HG02678 (cell line): ENCODE results near the gene MRTFA.
"Not testable (repeated sequence)": the region's sequence is repeated elsewhere in the genome, so short reads cannot be mapped to it uniquely, and the experiment has no call there.

ENCODE experiments used
- ATAC-seq: cut with Tn5 transposase; IDR thresholded peaks from one replicate; pipeline ENCODE4 v1.9.1; 2021; ENCODE audit warnings: mild to moderate bottlenecking, moderate library complexity; ENCODE audit not compliant: unreplicated experiment

MRTFA gene

DNA sequence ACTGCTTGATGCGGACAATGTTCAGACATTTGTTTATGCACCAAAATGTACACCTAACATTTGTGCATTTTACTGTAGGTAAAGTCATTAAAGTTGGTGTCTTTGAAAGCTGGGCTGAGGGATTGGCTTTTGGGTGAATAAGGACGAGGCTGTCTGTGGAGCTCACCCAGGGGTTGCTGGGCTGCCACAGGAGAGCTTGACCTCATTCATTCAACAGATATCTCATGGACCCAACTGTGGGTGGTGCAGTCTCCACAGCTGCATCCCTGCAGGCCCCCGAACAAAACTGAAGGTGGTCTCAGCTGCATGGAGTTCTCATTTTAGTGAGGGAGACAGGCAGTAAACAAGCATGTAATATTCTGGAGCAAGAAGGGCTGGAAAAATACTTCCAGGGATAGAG lies 233.4 kb downstream of the MRTFA start:
- ATAC-seq, result no peak

DNA sequence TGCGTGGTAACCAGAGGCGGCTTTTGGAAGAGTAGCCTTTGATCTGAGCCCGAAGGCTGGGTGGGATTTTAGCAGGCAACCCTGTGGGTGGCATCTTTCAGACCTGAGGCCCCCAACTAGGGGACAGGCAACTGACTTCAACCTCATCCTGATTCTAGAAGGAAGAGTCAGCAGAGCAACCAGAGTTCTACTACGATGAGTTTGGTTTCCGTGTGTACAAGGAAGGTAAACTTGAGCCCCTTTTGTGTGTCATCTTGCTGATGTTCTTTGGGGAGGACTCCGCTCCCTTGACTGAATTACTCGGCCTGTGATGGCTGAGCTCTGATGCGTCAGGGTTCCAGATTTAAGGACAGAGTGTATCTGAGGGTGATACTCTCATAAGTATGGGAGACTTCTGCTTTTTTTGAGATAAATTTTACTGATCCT lies 234.5 kb downstream of the MRTFA start:
- ATAC-seq, result no peak

DNA sequence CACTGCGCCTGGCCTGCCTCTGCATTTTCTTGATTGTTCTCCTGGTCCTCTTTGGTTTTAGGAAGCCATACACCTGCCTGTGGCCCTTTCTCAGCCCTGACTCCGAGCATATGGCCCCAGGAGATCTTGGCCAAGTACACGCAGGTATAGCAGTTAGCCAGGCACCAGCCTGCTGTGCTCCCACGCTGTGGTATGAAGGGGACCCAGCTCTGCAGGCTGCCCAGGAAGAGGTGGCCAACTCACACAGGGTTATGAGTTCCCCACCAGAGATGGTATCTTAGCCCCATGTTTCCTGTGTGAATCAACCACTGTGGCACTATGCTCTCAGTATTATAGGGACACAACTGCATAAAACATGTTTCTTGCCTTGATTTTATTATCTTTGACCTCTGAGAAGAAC lies 235.0 kb downstream of the MRTFA start:
- ATAC-seq, result no peak

DNA sequence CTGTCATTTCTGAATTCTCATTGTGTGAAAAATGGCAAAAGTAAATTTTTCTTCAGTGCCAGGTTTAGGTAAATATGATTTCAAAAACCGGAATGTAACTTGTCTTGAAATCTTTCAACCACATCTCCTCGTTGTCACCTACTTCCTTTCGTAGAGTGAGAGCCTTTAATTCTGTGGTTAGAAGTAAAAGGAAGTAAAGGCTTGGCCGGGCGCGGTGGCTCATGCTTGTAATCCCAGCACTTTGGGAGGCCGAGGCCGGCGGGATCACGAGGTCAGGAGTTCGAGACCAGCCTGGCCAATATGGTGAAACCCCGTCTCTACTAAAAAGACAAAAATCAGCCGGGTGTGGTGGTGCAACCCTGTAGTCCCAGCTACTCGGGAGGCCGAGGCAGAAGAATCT lies 236.4 kb downstream of the MRTFA start:
- no peak for ATAC-seq

DNA sequence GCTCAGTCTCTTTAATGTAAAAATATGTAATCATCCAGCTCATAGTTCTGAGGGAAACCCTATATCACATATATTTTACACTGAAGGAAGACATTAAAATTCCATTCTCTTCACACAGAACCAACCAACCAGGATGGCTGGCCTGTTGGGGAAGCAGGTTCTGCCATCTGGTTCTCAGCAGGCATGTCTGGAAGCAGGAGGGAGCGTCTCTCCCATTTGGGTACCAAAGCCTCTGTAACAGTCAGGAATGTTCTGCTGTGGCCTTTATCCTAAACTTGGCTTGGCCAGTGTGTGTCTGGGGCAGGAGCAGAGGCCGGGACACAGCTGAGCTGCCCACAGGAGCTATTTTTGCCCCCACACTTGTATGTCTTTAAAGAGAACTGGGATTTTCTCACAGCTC lies 236.9 kb downstream of the MRTFA start:
- no peak for ATAC-seq

DNA sequence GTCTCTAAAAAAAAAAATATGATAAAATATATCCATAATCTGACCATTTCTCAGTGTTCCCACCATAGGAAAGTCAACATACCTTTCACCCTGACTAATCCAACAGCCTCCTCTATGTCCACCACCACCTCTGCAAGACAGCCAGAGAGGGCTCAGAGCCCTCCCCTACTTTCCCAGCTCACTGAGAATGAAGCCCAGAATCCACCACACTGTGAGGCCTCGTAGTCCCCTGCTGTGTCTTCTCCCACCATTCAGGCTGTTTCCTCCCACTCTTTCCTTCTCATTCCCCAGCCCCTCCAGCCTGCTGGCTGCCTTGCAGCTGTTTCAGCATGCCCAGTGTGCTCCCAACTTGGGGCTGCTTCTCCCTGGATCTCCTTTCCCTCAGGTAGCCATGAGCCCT lies 239.1 kb downstream of the MRTFA start:
- no peak for ATAC-seq

DNA sequence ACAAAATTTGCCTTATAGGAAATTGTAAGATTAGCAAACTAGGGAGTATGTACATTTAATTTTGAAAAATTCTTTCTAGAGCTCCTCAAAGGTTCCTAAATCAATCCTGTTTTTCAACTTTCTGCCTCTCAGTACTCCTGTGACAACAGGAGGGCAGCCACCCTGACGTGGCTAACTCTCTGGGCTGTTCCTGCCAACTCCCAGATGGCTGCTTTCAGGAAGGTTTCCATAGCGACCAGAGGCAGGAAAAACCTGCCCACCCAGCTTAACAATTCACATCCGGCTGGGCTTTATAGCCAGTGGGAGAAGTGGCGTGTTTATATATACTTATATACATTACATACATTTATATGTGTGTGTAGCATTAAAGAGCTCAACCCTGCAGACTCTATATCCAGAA lies 239.6 kb downstream of the MRTFA start:
- ATAC-seq, result no peak

DNA sequence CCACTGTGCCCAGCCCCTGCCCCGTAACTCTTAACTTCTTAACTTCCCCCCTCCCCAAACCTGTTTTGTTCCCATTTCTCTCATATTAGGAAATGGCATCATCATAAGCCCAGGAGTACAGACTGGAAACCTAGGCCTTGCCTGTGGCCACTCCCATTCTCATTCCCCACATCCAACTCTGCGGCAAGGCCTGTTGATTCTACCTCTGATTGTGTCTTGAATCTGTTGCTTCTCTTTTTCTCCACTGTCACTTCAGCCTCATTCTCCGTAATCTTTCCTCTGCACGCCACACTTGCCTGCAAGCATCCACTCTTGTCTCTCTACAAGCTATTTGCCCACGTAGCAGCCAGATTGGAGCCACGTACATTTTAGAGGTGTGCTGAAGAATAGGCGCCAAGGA lies 240.9 kb downstream of the MRTFA start:
- no peak for ATAC-seq

DNA sequence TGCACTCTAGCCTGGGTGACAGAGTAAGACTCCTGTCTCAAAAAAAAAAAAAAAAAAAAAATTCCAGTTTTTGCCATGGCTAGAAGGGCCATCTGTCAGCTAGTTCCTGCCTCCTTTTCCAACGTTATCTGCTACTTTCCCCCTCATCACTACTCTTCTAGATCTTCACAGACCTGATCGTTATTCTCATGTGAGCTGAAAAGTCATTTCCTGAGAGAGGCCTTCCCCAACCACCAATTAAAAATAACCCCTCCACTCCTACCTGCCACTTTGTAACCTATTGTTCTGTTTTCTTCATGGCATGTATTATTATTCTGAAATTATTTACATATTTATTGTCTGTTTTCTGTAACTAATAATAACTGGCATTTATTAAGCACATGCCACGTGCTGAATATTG lies 241.9 kb downstream of the MRTFA start:
- no peak for ATAC-seq

DNA sequence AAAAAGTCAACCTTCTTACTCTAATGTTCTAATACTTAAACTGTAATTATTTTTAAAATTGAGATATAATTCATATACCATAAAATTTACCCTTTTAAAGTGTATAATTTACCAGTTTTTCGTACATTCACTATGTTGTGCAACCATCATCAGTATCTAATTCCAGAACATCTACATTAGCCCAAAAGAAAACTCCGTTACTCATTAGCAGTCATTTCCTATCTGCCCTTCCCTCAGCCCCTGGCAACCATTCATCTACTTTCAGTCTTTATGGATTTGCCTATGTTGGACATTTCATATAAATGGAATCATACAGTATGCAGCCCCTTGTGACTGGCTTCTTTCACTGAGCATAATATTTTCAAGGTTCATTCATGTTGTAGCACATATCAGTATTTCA lies 243.9 kb downstream of the MRTFA start:
- ATAC-seq, result no peak

DNA sequence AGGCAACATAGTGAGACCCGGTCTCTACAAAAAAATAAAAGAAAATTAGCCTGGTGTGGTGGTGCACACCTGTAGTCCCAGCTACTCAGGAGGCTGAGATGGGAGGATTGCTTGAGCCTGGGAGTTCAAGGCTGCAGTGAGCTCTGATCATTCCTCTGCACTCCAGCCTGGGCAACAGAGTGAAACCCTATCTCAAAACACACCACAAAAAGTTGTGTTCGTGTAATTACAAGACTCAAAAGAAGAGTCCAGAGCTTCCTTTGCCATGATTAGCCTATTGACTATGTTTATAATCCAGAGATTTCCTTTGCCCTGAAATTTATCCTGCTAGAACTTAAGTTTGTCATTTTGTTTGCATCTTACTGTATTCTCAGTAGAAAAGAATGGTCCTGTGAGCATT lies 245.1 kb downstream of the MRTFA start:
- no peak for ATAC-seq

DNA sequence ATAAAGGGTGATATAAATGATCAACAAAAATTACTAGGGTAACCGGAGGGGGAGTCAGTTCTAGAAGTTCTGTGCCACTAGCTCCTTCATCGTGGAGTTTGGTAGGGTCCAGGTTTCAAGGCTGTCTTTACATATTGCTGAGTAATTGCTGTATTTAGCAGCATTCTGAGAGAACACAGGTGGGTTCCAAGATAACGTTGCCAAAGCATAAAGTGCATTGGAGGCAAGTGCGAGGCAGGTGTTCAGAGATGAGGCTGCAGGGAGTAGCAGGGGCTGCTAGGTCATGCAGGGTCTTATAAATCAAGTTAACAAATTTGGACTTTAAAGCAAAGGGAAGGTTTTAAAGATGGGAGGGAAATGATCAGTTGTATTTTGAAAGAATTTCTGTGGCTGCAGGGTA lies 248.3 kb downstream of the MRTFA start:
- ATAC-seq, result no peak

DNA sequence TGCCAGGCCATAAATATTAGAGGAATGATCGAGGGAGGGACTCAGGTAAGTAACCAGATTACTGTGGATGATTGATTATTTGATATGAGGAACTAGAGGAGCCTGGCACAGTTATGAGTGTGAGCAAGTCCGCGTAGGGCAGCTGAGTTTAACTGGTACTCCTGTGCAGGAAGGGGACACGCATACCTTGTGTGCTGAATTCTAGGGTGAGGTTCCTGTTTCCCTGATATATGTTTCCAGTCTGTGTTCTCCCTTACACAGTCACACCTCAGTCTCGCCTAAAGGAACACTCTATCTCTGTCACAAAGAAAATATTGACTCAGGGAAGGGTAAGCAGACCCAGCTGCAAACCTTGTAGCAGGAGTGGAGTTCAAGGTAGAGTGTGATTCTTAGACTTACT lies 248.8 kb downstream of the MRTFA start:
- no peak for ATAC-seq

DNA sequence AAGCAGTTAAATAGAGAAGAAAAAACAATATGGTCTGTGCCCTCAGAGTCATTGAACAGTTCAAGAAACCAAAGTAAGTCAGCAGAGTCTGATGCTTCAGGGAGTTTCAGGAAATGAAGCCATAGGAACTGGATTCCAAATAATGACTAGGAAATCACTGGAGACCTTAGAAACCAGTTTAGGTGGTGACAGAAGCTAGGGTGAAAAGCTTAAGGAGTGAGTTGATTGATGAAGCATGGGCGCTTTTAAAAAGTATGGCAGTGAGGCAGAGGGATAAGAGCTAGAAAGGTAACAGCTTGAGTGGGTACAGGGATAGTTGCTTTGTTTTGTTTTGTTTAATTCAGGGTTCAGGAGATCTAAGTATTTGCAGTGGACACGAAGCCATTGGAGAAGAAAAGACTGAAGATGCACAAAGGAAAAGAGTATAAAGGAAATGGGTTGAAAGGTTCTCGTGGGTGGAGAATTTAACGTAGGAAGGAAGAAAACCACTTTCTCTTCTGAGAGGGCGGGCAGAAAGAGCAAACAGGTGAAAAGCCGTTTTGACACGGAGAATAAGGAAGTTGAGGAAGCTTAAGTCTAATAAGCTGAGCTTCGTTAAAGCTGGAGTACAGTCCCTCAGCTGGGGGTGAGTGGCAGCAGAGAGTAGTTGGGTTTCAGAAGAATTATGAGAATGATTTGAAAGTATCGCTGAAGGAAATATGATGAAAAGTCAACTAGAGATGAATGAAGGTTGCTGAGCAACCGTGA lies 251.3 kb downstream of the MRTFA start:
- ATAC-seq, result no peak

DNA sequence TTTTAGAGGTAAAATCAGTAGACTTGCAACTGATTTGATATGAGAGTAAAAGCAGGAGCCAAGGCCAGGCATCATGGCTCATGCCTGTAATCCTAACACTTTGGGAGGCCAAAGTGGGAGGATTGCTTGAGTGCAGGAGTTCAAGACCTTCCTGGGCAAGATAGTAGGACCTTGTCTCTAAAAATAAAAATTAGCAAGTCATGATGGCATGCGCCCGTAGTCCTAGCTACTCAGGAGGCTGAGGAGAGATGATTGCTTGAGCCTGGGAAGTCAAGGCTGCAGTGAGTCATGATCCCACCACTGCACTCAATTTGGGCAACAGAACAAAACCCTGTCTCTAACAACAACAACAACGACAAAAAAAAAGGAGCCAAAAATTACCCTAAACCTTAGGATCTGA lies 252.6 kb downstream of the MRTFA start:
- no peak for ATAC-seq

DNA sequence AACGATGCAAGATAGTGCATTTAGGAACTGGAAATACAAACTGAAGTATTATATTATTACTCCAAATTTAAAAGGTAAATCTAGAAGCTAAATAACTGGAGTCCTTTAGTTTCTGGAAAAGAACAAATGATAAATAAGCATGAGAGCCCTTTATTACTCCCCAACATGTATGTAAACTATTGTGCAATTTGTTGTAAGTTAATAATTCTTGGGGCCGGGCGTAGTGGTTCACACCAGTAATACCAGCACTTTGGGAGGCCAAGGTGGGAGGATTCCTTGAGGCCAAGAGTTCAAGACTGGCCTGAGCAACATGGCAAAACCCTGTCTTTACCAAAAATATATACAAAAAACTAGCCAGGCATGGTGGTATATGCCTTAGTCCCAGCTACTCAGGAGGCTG lies 255.1 kb downstream of the MRTFA start:
- no peak for ATAC-seq

DNA sequence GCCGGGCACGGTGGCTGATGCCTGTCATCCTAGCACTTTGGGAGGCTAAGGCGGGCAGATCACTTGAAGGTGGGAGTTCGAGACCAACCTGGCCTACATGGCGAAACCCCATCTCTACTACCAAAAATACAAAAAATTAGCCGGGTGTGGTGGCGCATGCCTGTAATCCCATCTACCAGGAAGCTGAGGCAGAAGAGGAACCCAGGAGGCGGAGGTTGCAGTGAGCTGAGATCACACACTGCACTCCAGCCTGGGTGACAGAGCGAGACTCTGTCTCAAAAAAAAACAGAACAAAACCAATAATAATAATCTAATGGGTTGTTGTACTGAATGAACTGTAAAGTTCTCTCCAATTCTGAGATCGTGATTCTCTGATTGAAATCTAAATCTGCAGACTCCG lies 258.1 kb downstream of the MRTFA start:
- ATAC-seq, result not testable (repeated sequence)

DNA sequence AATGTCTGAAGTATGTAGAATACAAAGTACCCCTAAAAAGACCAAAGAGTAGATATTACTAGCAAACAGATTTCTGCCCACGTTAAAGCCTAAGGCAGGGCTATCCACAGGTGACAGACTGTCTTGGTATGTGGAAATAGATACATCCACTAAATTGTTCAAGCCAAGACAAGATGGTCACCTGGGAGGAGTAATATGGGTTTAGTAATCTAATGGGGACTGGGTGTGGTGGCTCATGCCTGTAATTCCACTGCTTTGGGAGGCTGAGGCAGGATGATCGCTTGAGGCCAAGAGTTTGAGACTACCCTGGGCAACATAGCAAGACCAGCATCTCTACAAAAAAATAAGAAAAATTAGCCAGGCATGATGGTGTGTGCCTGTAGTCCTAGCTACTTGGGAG lies 258.6 kb downstream of the MRTFA start:
- no peak for ATAC-seq

DNA sequence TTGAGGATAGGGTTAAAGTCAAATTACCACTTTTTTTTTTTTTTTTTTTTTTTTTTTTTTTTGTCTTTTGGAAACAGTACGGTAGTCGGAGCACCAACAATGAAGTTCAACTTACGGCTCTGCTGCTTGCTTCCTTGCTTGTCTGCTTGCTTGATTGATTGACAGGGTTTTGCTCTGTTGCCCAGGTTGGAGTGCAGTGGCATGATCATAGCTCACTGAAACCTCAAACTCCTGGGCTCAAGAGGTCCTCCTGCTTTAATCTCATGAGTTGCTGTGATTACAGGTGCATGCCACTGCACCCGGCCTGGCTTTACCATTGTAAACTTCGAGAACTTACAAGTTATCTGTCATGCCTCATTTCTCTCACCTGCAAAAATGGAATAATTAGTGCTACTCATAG lies 260.4 kb downstream of the MRTFA start:
- no peak for ATAC-seq

DNA sequence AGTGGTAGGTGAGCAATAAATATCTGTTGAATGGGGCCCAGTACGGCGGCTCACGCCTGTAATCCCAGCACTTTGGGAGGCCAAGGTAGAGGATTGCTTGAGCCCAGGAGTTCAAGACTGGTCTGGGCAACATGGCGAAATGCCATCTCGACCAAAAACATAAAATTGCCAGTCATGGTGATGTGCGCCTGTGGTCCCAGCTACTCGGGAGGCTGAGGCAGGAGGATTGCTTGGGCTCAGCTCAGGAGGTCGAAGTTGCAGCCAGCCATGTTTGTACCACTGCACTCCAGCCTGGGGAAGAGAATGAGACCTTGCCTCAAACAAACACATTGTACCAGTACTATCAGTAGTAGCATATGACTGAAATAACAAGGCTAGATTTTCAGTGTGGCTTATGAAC lies 262.0 kb downstream of the MRTFA start:
- no peak for ATAC-seq

DNA sequence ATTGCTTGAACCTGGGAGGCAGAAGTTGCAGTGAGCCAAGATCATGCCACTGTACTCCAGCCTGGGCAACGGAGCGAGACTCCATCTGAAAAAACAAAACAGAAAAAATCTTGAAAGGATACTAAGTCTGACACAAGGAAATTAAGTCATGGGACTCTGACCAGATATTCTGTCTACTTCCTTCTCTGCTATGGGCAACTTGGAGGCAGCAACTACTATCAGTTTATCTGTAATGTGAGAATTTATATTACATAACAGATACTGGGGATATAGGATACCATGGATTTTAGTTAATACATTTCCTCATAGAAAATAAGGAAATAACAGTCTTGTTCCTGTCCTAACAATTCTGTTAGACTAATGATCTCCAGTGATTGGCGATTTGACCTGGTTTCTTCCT lies 267.7 kb downstream of the MRTFA start:
- no peak for ATAC-seq

DNA sequence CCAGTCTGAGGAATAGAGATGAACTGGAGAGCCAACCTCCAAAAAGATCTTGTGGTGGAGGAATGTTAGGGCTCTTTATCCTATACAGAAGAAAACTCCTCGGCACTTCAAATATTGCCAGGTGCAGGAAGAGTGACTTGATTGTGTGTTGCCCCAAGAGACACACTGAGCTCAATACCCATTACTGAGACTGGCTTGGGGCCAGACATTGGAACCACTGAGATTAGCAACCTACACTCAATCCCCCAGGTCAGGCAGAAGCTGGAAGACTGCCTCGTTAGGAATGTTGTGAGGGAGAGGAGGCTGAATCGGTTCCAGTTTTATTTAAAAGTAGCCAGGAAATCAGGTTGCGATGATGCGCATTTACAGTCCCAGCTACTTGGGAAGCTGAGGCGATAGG lies 268.5 kb downstream of the MRTFA start:
- no peak for ATAC-seq

DNA sequence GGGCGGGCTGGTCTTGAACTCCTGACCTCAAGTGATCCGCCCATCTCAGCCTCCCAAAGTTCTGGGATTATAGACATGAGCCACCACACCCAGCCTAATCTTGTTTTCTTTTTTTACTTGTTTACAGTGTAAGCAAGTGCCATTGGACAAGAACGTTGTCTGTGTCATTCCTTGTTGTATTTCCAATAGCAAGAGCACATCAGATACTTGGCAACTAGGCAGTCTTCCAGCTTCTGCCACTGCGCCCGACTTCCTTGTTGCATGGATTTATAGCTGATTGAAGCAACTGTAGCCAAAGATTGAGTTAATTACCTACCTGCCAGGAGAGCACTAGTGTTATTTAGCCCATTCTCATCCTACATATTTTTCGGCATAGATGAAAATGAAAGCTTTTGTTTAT lies 269.2 kb downstream of the MRTFA start:
- no peak for ATAC-seq
